Measurements from ENCODE around the gene OR10A3.

OR10A3 gene

DNA sequence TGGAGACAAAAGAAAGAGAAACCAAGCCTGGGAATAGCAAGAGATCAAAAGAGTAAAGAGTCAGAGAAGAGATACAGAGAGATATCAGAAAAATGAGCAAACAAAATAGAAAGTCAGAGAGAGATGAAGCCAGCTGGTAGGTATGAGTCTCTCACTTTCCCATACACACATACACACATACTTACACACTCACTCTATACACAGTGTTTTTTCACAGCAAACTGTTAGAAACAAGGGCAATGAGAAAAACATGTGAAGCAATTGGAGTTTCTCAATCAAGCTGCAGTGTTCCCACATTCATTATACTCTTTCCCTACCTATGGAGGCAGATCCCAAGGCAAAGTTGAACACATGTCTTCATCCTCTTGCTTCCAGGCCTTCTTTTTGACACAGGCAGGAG, 26.3 kb upstream of the OR10A3 start:
- DNase-seq (ENCODE audit: low read depth): no peak
- TF ChIP-seq, protein P1, sequence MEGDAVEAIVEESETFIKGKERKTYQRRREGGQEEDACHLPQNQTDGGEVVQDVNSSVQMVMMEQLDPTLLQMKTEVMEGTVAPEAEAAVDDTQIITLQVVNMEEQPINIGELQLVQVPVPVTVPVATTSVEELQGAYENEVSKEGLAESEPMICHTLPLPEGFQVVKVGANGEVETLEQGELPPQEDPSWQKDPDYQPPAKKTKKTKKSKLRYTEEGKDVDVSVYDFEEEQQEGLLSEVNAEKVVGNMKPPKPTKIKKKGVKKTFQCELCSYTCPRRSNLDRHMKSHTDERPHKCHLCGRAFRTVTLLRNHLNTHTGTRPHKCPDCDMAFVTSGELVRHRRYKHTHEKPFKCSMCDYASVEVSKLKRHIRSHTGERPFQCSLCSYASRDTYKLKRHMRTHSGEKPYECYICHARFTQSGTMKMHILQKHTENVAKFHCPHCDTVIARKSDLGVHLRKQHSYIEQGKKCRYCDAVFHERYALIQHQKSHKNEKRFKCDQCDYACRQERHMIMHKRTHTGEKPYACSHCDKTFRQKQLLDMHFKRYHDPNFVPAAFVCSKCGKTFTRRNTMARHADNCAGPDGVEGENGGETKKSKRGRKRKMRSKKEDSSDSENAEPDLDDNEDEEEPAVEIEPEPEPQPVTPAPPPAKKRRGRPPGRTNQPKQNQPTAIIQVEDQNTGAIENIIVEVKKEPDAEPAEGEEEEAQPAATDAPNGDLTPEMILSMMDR (IDR thresholded peaks at IDR 0.05; ENCODE audit: low read length, missing control alignments): no peak
- no peak overlapping the region for H3K4me3 ChIP-seq (replicated peaks; ENCODE audit: low read depth, low read length)

DNA sequence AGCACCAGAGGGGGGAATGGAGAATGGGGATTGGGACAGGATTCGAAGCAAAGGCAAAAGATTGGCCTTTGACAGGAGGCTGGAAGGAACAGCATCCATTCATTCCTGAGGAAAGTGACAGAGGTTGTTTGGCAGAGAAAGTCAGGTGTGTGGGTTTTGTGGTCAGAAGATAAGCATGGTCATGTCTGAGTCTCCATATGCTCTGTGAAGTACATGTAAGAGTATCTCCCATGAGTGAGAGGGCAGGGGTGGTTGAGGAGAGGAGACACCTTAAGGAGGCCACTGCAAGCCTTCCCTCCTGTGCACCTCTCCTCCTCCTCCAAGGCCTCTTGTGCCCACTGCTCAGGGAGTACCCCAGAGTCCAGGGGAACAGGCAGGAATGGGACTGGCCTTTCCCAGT, 25.6 kb upstream of the OR10A3 start:
- no peak for DNase-seq (ENCODE audit: low read depth)

DNA sequence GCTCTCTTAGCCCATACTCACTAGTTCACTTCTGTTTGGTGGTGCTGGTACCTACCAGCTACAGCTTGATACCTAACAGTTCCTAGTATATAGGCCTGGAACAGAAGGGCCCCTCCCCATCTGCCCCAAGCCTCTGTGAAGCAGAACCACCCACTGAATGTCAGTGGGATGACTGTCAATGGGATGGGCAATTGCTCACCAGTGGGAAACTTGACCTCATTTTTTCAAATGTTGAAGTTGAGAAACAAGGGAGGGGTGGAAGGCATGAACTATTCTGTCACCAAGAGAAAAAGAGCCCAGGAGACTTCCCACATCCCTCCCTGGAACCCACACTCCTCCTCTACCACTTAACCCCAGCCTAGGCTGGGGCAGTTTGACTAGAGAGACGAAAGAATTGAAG, 23.9 kb upstream of the OR10A3 start, which contains the start of gene NLRP10:
Gene NLRP10, minus strand, starts transcription at position 62 of the 400 bp plus-strand sequence. CDS start 1,952 bp downstream, outside the sequence.
- TF ChIP-seq, protein P1 (IDR thresholded peaks at IDR 0.05; ENCODE audit: low read length, missing control alignments): no peak
- no peak within 1 kb of the TSS for H3K4me3 ChIP-seq (replicated peaks; ENCODE audit: low read depth, low read length)
- DNase-seq (ENCODE audit: low read depth): no peak

More for the DNA sequence above, 25.6 kb upstream of the OR10A3 start:
- no peak overlapping the region for H3K4me3 ChIP-seq (replicated peaks; ENCODE audit: low read depth, low read length)
- TF ChIP-seq, protein P1 (IDR thresholded peaks at IDR 0.05; ENCODE audit: low read length, missing control alignments): no peak

DNA sequence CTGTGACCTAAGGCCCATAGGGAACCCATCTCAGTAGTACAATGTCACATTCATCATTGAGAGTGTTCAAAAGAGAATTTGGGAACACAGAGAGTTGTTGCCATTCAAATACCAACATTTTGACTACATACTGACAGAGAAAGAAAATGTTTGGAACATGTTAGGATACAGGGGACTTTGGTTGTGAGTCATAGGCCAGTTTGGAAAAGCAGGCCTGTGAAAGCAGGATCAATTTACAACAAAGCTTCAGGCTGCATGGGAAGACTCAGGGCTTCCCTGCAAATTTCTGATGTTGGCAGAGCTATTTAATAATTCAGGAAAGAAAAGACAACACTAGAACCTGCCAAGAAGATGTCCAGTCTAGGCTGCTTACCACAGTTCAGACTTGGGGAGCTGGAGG, 23.4 kb upstream of the OR10A3 start:
- no peak for DNase-seq (ENCODE audit: low read depth)
- TF ChIP-seq, protein P1 (IDR thresholded peaks at IDR 0.05; ENCODE audit: low read length, missing control alignments): no peak
- H3K4me3 ChIP-seq (replicated peaks; ENCODE audit: low read depth, low read length): no peak overlapping the region

DNA sequence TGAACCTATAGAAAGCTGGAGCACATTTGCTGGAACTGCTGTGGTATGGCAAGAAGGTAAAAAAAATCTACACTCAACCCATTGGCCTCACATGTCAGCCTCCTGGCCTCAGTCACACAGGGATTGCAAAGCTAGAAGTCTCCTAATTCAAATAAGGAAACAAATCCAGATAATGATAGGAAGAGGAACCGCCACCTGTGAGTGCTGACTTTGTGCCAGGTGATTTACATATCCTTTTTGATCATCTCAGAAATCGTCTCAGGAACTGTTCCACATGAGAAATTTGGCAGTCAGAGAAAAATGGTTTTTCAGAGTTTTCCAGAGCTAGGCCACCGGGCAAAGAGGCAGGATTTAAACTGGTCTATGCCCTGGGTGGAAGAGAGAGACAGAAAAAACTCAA, 22.8 kb upstream of the OR10A3 start:
- no peak for DNase-seq (ENCODE audit: low read depth)
- no peak overlapping the region for H3K4me3 ChIP-seq (replicated peaks; ENCODE audit: low read depth, low read length)
- TF ChIP-seq, protein P1 (IDR thresholded peaks at IDR 0.05; ENCODE audit: low read length, missing control alignments): no peak

DNA sequence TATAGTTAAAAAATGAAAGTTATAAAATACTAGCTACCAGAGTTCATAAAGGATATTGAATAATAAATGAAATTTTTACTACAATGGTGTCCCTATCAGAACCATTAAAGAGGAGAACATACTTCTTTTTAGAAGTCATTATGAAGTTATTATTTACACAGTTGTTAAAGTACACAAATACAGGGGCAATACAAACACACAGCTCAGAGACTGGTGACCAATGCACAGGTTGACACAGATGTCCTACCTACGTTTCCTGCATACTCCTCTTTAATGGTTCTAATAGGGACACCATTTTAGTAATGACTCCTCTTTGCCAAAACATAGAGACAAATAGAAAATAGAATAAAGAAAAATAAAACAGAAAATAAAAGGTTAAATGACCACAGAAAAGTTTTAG, 13.7 kb upstream of the OR10A3 start:
- no peak overlapping the region for H3K4me3 ChIP-seq (replicated peaks; ENCODE audit: low read depth, low read length)
- TF ChIP-seq, protein P1 (IDR thresholded peaks at IDR 0.05; ENCODE audit: low read length, missing control alignments): no peak
- no peak for DNase-seq (ENCODE audit: low read depth)

DNA sequence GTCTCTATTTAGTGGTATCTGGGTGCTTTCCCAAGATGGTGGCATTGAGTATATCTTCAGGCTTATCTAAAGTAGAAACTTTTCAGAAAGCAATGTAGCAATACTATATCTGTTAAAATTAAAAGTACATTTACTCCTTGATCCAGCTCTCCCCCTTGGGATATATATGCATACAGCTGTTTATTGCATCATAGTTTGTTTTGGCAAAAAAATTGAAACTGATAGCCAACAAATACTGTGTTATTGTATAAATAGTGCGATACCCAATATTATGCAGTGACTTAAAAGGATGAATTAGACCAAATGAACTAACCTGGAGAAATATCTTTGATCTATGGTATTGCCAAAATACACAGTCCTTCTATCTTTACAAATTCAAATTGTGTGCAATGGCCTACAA, 8.4 kb upstream of the OR10A3 start:
- TF ChIP-seq, protein P1 (IDR thresholded peaks at IDR 0.05; ENCODE audit: low read length, missing control alignments): no peak
- H3K4me3 ChIP-seq (replicated peaks; ENCODE audit: low read depth, low read length): no peak overlapping the region
- no peak for DNase-seq (ENCODE audit: low read depth)

Data from fibroblast of pulmonary artery (primary cell).